KBM-7 (cell line): ENCODE data around the gene PMFBP1.

ENCODE experiments used
- DNase-seq: peaks from one replicate; pipeline ENCODE4 v3.0.0-alpha.2; 2015
- in situ Hi-C: fragments of 300-500 bp; cut with MboI; formaldehyde crosslinking; loops from 2 replicates; pipeline ENCODE4 v1.14.3; 2020; ENCODE audit warnings: low sequenced_read_pairs, low pct_unique_long_range_greater_than_20kb, mixed read lengths

PMFBP1 gene

DNA sequence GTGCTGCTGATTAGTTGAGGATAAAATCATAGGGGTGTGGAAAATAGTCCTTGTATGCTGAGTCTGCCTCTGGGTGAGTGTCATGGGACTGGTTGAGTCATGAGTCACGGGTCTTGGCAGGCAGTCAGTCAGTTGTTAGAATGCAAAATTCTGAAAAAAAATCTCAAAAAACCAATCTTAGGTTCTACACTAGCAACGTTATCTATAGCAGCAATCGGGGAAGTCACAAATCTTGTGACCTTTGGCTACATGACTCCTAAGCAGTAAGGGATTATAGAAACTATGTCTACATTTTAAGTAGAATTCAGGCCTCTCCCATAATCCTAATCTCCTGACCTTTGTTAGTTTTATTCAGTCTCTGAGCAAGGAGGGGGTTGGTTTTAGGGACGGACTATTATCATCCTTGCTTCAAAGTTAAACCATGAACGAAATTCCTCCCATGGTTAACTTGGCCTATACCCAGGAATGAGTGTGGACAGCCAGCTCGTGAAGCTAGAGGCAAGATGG lies 18.0 kb upstream of the PMFBP1 start:
- no peak for DNase-seq

DNA sequence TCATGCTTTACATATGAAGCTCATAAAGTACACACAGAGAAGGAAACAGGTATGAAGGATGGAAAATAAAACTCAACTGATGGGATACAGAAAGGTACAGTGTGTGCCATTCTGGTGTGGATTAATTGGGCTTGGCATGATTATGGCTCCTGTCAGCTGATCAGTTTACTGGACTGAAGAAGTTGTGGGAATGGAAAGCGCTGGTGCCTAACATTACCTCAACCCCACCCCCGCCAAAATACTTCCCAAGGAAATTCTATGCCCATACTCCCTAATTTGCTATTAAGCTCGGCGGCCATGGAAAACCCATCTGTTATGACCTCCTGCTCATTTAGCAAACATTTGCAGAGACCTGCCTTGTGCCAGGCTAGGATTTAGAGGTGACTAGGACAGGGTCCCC lies 16.6 kb upstream of the PMFBP1 start:
- no peak for DNase-seq
- in situ Hi-C loops = no loop called here

More for the DNA sequence above, 18.0 kb upstream of the PMFBP1 start:
- in situ Hi-C loops = no loop called here

DNA sequence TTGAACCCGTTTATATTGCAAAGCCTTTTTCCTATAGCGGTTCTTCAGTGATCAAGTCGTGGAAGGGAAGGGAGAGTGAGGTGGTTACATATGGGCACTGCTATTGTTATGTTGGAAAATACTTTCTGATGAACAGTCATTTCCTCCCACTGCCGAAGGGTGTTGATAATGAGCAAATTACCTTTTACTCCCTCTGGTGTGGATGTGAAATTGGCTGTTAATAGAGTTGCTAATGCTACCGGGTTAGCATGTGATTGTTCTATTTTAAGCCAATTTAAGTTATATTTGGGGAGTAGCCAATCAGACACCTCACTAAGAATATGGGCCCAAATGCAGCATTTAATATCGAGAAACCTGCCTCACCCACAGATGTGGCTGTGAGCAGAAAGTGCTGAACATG lies 15.6 kb upstream of the PMFBP1 start:
- in situ Hi-C loops = no loop called here
- no peak for DNase-seq

DNA sequence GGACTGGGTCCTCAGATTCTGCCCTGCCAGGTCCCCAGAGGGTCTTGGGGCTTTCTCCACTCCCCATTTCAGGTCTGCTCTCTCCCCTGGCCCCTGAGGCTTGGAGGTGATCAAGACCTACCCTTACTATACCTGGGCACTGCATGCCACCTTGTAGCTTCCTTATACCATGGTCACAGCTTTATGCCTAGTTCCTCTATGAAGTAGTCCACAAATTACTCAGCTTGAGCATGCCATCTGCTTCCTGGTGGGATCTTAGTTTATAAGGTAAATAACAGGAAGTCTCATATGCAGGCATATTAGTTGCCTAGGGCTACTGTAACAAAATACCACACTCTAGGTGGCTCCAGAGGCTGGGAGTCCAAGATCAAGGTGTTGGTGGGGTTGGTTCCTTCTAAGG lies 11.0 kb upstream of the PMFBP1 start:
- DNase-seq = no peak
- in situ Hi-C loops = no loop called here

DNA sequence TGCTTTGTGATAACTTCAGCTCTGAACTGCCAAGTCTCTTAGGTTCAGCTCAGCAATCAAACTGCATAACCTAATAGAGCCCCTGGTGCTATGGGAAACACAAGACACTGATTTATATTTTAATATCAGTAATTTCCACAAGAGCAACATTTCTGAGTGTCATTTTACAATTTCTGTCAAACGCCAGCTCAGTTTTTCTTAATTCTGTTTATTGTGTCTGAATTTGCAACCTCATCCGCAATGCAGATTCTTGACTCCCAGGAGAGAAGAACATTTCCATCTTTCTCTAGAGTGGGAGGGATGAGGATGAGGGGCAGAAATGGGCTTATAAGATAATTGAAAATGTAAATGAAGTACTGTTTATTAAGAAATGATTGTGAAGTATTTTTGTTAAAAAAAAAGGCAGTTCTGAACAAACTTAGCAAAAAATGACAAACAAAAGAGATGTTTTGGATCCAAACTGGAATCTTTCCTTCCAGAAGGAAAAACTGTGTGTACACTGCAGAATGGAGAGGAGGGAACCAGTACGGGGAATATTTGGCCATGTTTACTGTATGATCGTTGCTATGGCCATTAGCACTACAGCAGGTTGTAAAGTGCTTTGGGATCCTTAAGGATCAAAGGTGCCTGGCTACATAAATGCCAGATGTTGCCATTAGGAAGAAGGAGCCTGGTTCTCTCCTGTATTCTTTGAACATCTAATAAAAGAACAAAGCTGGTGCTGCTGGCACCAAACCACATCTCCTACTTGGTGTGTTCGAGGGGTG lies 7.4 kb upstream of the PMFBP1 start:
- DNase-seq = no peak
- in situ Hi-C loops = no loop called here

DNA sequence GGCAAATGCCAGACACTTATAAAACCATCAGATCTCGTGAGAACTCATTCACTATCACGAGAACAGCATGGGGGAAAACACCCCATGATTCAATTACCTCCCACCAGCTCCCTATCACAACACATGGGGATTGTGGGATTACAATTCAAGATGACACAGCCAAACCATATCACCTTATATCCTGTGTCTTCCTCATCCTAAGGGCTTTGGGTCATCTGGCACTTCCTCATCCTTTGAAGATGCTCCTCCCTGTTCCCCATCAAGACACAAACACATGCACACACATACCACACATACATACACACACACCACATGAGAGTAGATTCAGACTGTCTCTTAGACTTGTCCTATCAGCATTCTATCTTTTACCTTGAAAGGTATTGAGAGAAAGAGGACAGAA lies 2.8 kb upstream of the PMFBP1 start:
- in situ Hi-C loops = no loop called here
- DNase-seq = no peak

DNA sequence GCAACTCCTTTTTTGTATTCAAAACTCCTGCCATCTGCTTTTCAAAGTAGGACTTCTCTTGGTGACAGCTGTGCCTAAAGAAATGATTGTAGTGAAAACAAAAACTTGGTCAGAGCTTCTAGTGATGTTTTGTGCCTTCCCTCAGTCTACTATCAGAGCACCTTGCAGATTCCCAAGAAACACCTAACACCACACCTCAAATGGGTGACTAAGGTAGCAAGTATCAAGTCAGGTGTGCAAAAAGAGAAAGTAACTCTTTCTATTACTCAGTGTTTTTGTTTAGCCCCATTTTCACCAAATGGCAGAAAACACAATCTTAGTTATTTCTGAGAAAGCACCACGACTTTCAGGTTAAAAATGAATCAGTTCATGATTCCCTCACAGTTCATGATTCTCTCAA lies 2.0 kb upstream of the PMFBP1 start:
- no peak for DNase-seq
- in situ Hi-C loops = no loop called here

DNA sequence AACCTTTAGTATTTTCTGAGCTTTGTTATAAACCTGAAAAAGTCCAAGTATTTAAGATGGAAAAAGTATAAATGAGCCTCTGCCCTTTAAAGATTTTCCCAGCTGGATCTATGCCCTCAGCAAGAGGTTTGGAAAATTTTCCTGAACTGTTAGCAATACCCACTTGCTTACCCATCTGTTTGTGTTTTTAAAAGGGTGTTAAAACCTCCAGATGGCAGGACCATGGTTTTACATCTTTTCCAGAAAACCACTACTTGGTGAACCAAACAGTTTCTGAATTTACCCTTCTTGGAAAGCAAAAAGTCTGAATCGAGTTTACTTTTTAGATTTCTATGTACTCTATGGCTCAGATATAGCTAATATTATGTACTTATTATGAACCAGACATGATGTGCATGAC lies 719 bp downstream of the PMFBP1 start:
- in situ Hi-C loops = no loop called here
- DNase-seq = no peak

DNA sequence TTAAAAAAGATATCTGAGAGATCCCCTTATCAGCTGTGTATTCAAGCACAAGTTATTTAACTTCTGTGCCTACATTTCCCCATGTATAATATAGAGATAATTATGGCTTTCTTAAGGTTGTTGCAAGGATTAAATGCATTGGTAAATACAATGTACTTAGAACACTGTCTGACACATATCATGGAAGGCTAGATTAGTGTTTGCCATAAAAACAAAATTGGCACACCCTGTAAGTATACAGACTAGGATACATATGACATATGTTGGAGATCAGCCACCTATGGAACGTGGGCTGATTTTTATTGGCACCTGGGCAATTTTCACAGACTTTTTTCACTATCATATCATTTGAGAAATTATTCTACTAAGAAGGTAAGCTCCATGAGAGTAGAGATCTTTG lies 2.2 kb downstream of the PMFBP1 start:
- in situ Hi-C loops = no loop called here

DNA sequence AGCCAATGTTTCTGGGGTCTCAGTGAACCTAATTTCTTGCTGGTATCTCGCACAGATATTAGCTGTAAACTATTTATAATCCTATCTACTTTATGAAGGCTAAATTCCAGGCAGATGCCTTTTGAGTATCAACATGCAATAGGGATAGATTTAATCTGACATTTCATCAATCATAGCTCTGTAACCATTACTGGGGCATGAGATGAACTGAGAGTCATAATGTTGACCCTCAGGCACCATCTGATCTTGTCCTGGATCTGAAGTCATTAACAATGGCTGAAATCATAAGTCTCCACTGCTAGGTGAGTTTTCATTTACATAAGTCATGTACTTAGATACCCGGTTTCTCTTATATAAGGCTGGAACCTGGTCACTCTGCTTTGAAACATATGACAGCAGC lies 3.6 kb downstream of the PMFBP1 start:
- no peak for DNase-seq
- in situ Hi-C loops = no loop called here

More for the DNA sequence above, 2.2 kb downstream of the PMFBP1 start:
- DNase-seq = no peak

DNA sequence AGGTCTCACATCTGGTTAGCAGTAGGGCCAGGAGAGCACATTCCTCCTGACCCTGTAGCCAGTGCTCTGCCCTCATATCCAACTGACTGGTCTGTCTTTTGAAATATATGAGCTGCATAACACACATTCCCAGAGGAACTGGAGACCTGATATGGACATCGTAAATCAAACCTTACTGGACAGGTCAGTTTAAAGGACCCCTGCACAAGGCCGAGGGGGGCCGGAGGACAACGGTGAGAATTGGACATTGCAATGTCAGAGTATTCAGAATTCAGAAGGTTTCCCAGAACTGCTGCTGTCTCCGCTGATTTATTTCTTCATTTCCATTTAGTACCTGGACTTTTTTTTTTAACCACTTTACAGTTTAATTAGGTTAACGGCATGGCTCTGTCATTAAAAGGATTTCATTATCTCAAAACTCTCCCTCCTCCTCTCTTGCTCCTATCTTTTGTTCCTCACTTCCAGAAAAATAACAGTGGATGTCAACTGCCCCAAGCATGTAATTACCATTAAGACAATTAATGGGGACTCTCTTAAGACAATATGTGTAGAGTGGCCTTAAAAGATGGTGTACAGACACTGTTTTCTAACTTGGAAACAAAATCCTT lies 4.9 kb downstream of the PMFBP1 start:
- DNase-seq = no peak
- in situ Hi-C loops = no loop called here

DNA sequence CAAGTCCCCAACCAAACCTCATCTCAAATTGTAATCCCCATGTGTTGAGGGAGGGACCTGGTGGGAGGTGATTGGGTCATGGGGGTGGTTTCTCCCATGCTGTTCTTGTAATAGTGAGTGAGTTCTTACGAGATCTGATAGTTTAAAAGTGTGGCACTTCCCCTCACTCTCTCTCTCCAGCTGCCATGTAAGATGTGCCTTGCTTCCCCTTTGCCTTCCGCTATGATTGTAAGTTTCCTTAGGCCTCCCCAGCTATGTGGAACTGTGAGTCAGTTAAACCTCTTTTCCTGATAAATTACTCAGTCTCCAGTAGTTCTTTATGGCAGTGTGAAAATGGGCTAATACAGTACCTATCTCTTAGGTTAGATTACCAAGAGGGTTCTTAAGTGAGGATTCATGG lies 5.8 kb downstream of the PMFBP1 start:
- DNase-seq = no peak
- in situ Hi-C loops = no loop called here

DNA sequence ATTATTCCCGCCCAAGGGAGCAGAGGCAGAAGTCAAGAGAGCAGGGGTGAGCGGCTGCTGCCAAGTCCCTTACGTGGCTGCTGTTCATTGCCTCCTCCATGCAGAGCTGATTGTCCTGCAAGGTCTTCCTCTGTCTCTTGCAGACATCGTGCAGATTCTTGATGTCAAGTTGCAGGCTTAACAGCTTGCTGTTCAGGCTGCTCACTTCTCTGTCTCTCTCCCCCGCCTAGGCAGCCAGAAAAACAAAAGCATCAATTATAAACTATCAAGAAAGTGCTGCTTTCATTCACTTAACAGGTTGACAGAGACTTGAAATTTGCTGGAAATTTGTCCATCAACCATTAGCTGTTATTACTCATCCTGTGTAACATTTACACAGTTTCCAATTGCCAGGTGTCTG lies 7.3 kb downstream of the PMFBP1 start:
- DNase-seq = no peak

DNA sequence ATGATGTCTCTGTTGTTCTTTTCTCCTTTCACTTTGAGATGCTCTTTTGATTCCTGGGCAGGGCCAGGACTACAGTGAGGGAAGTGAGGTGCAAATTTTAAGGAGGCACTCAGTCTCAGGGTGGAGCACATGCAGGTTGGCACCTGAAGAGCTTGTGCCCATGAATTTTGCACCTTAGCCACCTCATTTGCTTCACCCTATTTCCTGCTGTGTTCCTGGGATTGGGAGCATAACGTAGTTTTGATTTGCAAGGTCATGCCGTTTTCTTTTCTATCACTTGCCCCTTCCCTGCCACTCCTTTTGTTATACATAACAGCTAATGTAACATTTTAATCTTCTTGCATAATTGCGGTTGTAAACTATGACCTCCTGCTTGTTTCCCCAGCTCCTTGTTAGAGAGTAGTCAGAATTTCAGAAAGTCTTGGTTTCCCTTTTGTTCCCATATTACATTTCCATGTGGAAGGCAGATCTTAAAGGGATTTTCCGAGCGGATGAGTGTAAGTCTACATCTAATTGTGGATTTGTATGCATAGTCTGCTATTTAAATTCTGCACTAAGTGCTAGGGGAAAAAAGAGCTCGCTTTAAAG lies 9.8 kb downstream of the PMFBP1 start:
- DNase-seq = no peak
- in situ Hi-C loops = no loop called here

More for the DNA sequence above, 7.3 kb downstream of the PMFBP1 start:
- in situ Hi-C loops = no loop called here

DNA sequence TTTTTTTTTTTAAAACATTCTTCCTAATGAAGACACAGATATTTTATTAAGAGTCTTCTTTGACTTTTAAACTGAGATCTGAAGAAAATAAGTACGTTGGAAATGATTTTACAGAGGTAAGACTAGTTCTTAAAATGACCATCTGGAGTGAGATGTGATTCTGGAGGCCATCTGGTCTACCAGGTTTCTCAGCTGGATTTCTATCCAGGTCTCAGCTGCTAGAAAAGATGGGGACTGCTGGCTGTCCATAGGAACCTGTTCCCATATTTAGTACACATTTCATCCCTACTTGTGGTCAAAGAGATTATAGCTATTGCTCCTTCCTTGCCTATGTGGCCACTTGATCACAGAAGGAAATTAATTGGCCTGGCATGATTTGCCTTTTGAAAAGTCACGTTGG lies 12.2 kb downstream of the PMFBP1 start:
- in situ Hi-C loops = no loop called here
- DNase-seq = no peak

DNA sequence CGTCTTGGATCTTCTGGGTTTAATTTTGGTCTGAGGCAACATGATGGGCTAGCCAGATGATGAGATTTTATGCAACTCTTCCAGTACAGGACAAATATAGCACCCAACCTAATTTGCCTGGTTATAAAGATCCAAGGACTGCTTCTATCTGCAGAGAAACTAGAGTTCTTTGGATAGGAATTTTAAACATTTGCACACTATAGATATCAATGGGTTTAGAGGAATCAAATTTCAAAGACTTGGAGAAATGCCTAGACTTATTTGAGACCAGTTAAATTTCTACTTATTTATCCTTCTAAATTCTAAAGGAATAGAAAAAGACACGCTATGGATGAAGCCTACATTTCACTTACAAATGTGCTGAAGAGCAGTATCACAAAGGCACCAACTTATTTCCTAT lies 12.6 kb downstream of the PMFBP1 start:
- no peak for DNase-seq
- in situ Hi-C loops = no loop called here

DNA sequence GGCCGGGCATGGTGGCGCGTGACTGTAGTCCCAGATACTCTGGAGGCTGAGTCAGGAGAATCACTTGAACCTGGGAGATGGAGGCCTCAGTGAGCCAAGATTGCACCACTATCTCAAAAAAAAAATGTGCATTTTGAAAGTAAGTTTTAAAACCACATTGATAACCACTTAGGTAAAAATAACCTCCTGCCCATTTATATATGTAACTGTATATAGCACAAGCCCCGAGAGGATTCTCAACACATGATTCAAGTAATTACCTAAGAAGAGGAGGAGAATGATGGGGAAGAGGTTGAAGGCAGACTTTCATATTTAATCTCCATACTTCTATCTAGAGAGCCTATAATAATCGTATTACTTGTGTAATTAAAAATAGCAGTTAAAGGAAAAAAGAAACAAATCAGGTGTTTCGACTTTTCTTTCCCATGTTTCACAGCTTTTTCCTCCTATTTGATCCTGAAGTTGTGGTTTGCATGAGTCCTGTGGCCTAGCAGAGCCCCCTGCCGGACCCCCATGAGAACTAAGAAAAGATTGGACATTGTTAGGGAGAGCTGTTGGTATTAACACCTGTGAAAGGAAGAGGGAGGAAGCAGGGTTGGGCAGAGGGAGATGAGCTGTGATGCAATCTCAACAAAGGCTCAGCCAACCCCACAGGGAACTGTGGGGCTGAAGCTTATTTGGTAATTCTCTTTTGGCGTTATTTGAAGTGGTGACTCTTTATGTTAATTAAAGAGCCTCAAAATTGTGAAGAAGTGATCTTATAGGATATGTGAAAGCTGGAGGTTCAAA lies 22.1 kb downstream of the PMFBP1 start:
- DNase-seq = peak; percentile 23
- in situ Hi-C loops = loop anchor here (25.0 kb wide), 1 partner anchor 312 kb away; no protein-coding TSS in a partner anchor

DNA sequence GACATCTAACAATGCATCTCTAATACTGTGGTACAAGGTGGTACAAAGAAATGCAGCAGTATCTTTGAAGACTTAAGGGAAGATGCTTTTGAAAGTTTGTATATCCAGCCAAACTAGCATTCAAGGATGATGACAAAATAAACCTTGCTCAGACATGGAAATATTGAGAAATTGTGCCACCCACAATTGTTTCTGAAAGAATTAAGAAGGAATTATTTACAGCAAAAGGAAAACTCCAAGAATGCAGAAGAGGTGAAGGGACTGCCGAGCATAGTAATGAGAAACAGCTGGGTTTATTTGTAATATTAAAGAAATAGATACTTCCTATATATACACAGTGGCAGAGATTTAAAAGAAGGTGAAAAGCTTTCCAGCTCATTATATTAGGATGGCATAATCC lies 29.5 kb downstream of the PMFBP1 start:
- in situ Hi-C loops = loop anchor here (25.0 kb wide), 1 partner anchor 320 kb away; no protein-coding TSS in a partner anchor

DNA sequence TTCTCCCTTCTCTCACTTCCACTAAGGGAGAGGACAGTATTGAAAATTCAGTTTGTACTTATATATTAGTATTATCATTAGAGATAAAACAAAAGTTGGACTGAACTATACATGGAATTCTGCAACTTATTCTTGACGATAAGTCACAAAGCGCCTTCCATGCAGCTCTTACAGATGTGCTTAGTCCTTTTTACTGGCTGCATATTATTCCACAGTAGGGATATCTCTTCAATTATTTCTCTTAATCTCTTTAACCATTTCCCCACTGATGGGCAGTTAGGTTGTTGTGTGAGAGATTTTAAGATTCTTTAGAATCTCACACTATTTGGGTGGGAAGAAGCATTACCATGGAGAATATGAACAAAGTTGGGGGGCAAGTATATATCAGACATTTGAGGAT lies 32.0 kb downstream of the PMFBP1 start:
- no peak for DNase-seq
- in situ Hi-C loops = loop anchor here (25.0 kb wide), 1 partner anchor 322 kb away; no protein-coding TSS in a partner anchor

More for the DNA sequence above, 29.5 kb downstream of the PMFBP1 start:
- no peak for DNase-seq
